Activated naive CD8-positive, alpha-beta T cell treated with anti-CD3 and anti-CD28 coated beads, Interleukin-2, amount 50 U/mL, for 24 hours (primary cell): ENCODE results near the gene GALNT8.

Experiments used
- ATAC-seq: fragments of 150-1000 bp; cut with Tn5 transposase; one replicate; pipeline ENCODE4 v1.10.0; 2021
- DNase-seq: peaks from one replicate; pipeline ENCODE4 v3.0.0; 2021
- H3K27ac Mint-ChIP-seq: one replicate; pipeline ENCODE4 v1.8.0; 2021; ENCODE audit warnings: mild to moderate bottlenecking, mixed read lengths
- H3K27me3 Mint-ChIP-seq: one replicate; pipeline ENCODE4 v1.8.0; 2021; ENCODE audit warnings: mixed read lengths
- H3K36me3 Mint-ChIP-seq: one replicate; pipeline ENCODE4 v1.8.0; 2021; ENCODE audit warnings: low read depth, mixed read lengths
- H3K4me1 Mint-ChIP-seq: one replicate; pipeline ENCODE4 v1.8.0; 2021; ENCODE audit warnings: mixed read lengths
- H3K4me3 Mint-ChIP-seq: one replicate; pipeline ENCODE4 v1.8.0; 2021; ENCODE audit warnings: mild to moderate bottlenecking, moderate library complexity, mixed read lengths
- H3K9me3 Mint-ChIP-seq: one replicate; pipeline ENCODE4 v1.8.0; 2021; ENCODE audit warnings: mixed read lengths

The GALNT8 gene

DNA sequence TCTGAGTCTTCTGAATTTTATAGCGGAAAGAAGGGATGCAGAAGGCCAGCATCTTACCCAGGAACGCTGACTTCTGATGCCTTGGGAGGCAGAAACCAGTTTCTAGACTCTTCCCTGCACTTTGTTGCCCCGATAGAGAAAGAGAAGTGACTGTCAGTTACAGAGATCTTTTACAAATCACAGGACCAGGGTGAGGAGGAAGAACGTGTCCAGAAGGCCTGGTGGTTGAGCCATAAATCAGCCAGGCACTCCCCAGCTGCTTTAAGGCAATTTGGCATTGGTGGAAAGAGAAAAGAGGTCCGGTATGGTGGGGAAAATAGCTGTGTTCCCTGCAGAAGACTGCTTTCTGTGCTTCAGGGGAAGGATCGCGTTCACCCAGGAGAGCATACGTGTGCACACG lies 100.8 kb downstream of the GALNT8 start:
- H3K9me3 Mint-ChIP-seq, result no peaks in the 10 kb centered on the region
- no peak overlapping the region for H3K27ac Mint-ChIP-seq
- no peaks in the 10 kb centered on the region for H3K36me3 Mint-ChIP-seq
- ATAC-seq, result no peak
- H3K4me3 Mint-ChIP-seq, result no peak overlapping the region
- DNase-seq, result no peak
- peaks cover under 1% of the 10 kb centered on the region for H3K27me3 Mint-ChIP-seq
- peaks cover 38% of the 10 kb centered on the region for H3K4me1 Mint-ChIP-seq
